ENCODE data around the gene MED1. TPM values are rescaled to one million over a fixed set of nuclear protein-coding genes. Genes with fewer than 3 reads are reported as not detected.

Gene MED1
- total and polyA plus RNA-seq, 9 of the 15 experiments (the other 6 are each of a cell fraction or from before 2014, with no cell fraction given) = 14.0 to 59.8 (median 46.7) TPM

DNA sequence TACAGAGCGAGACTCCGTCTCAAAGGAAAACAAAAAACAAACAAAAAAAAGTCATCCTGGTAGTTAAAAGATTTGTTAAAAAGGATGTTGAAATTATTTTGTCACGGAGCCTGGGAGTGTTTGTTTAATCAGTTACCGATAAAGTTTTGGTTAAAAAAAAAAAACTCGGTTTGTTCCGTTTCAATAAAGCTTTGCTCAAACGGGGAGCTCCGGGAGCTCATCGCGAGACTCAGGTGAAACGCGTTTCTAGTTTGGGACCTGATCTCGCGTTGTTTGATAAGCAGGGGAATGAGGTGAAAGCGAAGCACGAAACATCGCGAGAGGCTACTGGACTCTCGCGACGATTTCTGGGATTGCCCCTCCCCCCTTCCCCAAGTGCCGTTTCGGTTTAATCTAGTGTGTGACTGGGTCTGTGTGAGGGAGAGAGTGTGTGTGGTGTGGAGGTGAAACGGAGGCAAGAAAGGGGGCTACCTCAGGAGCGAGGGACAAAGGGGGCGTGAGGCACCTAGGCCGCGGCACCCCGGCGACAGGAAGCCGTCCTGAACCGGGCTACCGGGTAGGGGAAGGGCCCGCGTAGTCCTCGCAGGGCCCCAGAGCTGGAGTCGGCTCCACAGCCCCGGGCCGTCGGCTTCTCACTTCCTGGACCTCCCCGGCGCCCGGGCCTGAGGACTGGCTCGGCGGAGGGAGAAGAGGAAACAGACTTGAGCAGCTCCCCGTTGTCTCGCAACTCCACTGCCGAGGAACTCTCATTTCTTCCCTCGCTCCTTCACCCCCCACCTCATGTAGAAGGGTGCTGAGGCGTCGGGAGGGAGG, 10.3 kb upstream of the MED1 start, which contains the start of gene CDK12 (continued):
- TF ChIP-seq, protein P1, sequence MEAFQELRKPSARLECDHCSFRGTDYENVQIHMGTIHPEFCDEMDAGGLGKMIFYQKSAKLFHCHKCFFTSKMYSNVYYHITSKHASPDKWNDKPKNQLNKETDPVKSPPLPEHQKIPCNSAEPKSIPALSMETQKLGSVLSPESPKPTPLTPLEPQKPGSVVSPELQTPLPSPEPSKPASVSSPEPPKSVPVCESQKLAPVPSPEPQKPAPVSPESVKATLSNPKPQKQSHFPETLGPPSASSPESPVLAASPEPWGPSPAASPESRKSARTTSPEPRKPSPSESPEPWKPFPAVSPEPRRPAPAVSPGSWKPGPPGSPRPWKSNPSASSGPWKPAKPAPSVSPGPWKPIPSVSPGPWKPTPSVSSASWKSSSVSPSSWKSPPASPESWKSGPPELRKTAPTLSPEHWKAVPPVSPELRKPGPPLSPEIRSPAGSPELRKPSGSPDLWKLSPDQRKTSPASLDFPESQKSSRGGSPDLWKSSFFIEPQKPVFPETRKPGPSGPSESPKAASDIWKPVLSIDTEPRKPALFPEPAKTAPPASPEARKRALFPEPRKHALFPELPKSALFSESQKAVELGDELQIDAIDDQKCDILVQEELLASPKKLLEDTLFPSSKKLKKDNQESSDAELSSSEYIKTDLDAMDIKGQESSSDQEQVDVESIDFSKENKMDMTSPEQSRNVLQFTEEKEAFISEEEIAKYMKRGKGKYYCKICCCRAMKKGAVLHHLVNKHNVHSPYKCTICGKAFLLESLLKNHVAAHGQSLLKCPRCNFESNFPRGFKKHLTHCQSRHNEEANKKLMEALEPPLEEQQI (IDR thresholded peaks at IDR 0.05) = peak; percentile 35; the same call in 1 of the 2 replicates
- TF ChIP-seq FOSL1 (tag; conservative IDR thresholded peaks at IDR 0.05) = peak; percentile 53; the same call in 1 of the 2 replicates
- TF ChIP-seq ZNF644 (tag; IDR thresholded peaks at IDR 0.05; ENCODE audit: low read depth) = no peak; the same call in 1 of the 2 replicates
- TF ChIP-seq ZFP30 (CRISPR knock-in tag; IDR thresholded peaks at IDR 0.05; ENCODE audit: borderline replicate concordance) = no peak
- TF ChIP-seq HNRNPL (IDR thresholded peaks at IDR 0.05; ENCODE audit: low read depth, low read length) = no peak
- no peak for TF ChIP-seq BCOR (IDR thresholded peaks at IDR 0.05)
- TF ChIP-seq TEAD2 (tag; IDR thresholded peaks at IDR 0.05) = no peak
- 0 out of 2 replicates have a peak, but pooled peaks have one; percentile 48 for TF ChIP-seq ZBTB1 (CRISPR knock-in tag; IDR thresholded peaks at IDR 0.05; ENCODE audit: borderline replicate concordance, low read depth)
- TF ChIP-seq, protein P2, sequence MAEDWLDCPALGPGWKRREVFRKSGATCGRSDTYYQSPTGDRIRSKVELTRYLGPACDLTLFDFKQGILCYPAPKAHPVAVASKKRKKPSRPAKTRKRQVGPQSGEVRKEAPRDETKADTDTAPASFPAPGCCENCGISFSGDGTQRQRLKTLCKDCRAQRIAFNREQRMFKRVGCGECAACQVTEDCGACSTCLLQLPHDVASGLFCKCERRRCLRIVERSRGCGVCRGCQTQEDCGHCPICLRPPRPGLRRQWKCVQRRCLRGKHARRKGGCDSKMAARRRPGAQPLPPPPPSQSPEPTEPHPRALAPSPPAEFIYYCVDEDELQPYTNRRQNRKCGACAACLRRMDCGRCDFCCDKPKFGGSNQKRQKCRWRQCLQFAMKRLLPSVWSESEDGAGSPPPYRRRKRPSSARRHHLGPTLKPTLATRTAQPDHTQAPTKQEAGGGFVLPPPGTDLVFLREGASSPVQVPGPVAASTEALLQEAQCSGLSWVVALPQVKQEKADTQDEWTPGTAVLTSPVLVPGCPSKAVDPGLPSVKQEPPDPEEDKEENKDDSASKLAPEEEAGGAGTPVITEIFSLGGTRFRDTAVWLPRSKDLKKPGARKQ (CRISPR knock-in tag; IDR thresholded peaks at IDR 0.05) = no peak
- TF ChIP-seq RFX1 (IDR thresholded peaks at IDR 0.05) = no peak
- TF ChIP-seq ZNF75A (CRISPR knock-in tag; IDR thresholded peaks at IDR 0.05) = no peak
- TF ChIP-seq POLR2H (tag; IDR thresholded peaks at IDR 0.05; ENCODE audit: low read depth) = peak; percentile 95
- peak; percentile 62 for TF ChIP-seq L3MBTL2 (IDR thresholded peaks at IDR 0.05)
- TF ChIP-seq PHB2 (IDR thresholded peaks at IDR 0.05; ENCODE audit: low read depth) = peak; percentile 13; the same call in 1 of the 2 replicates
- no peak for TF ChIP-seq MTA1 (IDR thresholded peaks at IDR 0.05; ENCODE audit: borderline replicate concordance)
- peak; percentile 53 for TF ChIP-seq DPF2 (IDR thresholded peaks at IDR 0.05)
- peak; percentile 98 for TF ChIP-seq CHD2 (IDR thresholded peaks at IDR 0.05; ENCODE audit: low read depth, low read length)
- TF ChIP-seq CHD4 (IDR thresholded peaks at IDR 0.05; ENCODE audit: insufficient read depth, insufficient replicate concordance, low read depth, low read length, poor library complexity, severe bottlenecking) = no peak
- TF ChIP-seq TCF7L2 (IDR thresholded peaks at IDR 0.05; ENCODE audit: low read depth, low read length) = 0 out of 2 replicates have a peak, but pooled peaks have one; percentile 62

Measured in K562 (cell line).